Measurements from ENCODE around the gene CFAP99.
A peak's percentile ranks its signal among the peaks of the same experiment; 100 is the strongest.
"Not testable (repeated sequence)": the region's sequence is repeated elsewhere in the genome, so short reads cannot be mapped to it uniquely, and the experiment has no call there.

The CFAP99 gene

GRCh38 chr4:2458546-2459491 lies 40.1 kb downstream of the CFAP99 start:
- no peak for DNase-seq (ENCODE audit: low read depth, low spot score)
- no peak overlapping the region for H3K27ac ChIP-seq
- H3K9ac ChIP-seq (ENCODE audit: insufficient read length), result no peak overlapping the region
- H3K9me3 ChIP-seq (ENCODE audit: low read depth, low read length), result no peaks in the 10 kb centered on the region
- no peaks in the 10 kb centered on the region for H3K36me3 ChIP-seq (ENCODE audit: insufficient read depth, low read length)
- H3K4me3 ChIP-seq, result no peak overlapping the region
- TF ChIP-seq EZH2 (IDR thresholded peaks at IDR 0.05), result no peak
- TF ChIP-seq POLR2AphosphoS5 (IDR thresholded peaks at IDR 0.05; ENCODE audit: borderline replicate concordance, low read depth, low read length), result no peak
- TF ChIP-seq FOXP2 (optimal IDR thresholded peaks at IDR 0.05; ENCODE audit: control extremely low read depth, extremely low read length, insufficient read depth), result no peak

DNA sequence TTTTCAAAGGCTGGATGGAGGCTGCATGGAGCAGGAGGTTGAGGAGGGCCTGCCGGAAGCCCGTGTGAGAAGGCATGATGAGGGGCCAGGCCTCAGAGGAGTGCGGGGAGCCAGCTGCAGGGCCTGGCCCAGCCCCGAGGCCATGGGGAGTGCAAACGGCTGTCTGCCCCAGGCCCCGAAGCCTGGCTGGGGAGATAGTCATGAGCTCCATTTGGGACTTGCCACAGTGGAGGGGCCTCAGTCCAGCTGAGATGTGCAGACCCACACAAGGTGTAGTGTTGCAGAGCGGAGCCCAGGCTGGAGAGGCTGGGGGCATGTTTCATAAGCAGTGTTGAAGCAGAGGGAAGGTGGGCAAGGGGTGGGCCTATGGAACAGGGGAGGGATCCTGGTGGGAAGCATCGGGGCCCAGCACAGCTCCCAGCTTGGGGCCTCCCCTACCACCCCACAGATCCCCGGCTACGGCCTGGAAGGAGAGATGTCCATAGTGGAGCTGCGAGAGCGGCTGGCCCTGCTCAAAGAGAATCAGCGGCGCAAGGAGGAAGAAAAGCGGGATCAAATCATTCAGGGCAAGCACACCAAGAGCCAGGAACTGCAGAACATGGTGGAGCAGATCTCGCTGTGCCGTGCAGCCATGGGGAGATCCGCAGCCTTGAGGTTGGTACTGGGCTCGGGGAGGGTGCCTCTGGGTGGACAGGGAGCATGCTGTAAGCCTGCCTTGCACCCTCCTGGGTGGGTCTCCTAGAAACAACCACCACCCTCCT lies 41.0 kb downstream of the CFAP99 start:
- Histone ChIP-seq H3K9ac (ENCODE audit: insufficient read length) (no peak overlapping the region), H3K4me3 (no peak overlapping the region), H3K9me3 (ENCODE audit: low read depth, low read length) (no peaks in the 10 kb centered on the region), H3K27ac (no peak overlapping the region), H3K36me3 (ENCODE audit: insufficient read depth, low read length) (no peaks in the 10 kb centered on the region)
- TF ChIP-seq FOXP2 (optimal IDR thresholded peaks at IDR 0.05; ENCODE audit: control extremely low read depth, extremely low read length, insufficient read depth) (no peak), EZH2 (IDR thresholded peaks at IDR 0.05) (no peak), POLR2AphosphoS5 (IDR thresholded peaks at IDR 0.05; ENCODE audit: borderline replicate concordance, low read depth, low read length) (no peak)
- DNase-seq (ENCODE audit: low read depth, low spot score), result no peak

- no peak for TF ChIP-seq FOXP2 (optimal IDR thresholded peaks at IDR 0.05; ENCODE audit: control extremely low read depth, extremely low read length, insufficient read depth)
- no peak for TF ChIP-seq POLR2AphosphoS5 (IDR thresholded peaks at IDR 0.05; ENCODE audit: borderline replicate concordance, low read depth, low read length)
- TF ChIP-seq EZH2 (IDR thresholded peaks at IDR 0.05), result no peak
- Histone ChIP-seq H3K9me3 (ENCODE audit: low read depth, low read length) (no peaks in the 10 kb centered on the region), H3K27ac (no peak overlapping the region), H3K36me3 (ENCODE audit: insufficient read depth, low read length) (no peaks in the 10 kb centered on the region), H3K9ac (ENCODE audit: insufficient read length) (no peak overlapping the region), H3K4me3 (no peak overlapping the region)
- no peak for DNase-seq (ENCODE audit: low read depth, low spot score)
Observed at GRCh38 chr4:2461246-2461960, 42.6 kb downstream of the CFAP99 start.

GRCh38 chr4:2462218-2462991 lies 43.6 kb downstream of the CFAP99 start:
- Histone ChIP-seq H3K9me3 (ENCODE audit: low read depth, low read length) (no peaks in the 10 kb centered on the region), H3K27ac (no peak overlapping the region), H3K9ac (ENCODE audit: insufficient read length) (peak overlapping the region; percentile 41), H3K4me3 (peak overlapping the region; percentile 76), H3K36me3 (ENCODE audit: insufficient read depth, low read length) (no peaks in the 10 kb centered on the region)
- TF ChIP-seq POLR2AphosphoS5 (IDR thresholded peaks at IDR 0.05; ENCODE audit: borderline replicate concordance, low read depth, low read length) (no peak), FOXP2 (optimal IDR thresholded peaks at IDR 0.05; ENCODE audit: control extremely low read depth, extremely low read length, insufficient read depth) (no peak), EZH2 (IDR thresholded peaks at IDR 0.05) (no peak)
- no peak for DNase-seq (ENCODE audit: low read depth, low spot score)

DNA sequence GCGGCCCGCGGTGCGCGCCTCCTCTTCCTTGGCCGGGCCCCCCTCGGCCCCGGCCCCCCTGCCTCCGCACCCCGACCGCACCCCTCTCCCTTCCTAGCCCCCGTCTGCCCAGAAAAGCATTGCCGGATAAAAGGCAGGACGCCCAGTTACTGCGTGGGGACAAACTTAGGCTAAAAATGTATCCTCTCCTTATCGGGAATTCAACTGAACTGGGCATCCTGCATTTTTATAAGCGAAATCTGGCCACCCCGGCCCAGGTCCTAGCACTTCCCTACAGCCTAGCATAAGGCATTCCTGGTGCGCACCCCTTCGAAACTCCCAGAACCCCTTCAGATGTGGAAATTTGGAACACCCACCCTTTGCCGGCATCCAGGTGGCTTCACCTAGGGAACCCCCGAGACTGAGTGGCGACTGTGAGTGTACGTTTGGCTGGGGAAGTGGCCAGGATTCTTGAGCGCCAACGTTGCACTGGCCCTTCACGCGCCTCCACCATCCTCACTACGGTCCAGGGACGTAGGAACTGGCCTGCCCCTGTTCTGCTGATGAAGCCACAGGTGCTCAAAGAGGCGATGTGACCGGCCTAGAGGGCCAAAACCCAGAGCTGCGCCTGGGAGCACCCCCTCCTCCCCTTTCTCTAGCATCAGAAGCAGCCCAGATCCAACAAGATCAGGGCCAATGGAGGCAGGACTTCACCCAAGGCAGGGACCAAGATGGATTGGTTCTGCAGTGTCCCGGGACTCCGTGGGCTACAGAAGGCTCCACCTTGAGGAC lies 44.4 kb downstream of the CFAP99 start:
- Histone ChIP-seq H3K9me3 (ENCODE audit: low read depth, low read length) (no peaks in the 10 kb centered on the region), H3K4me3 (peak overlapping the region; percentile 76), H3K9ac (ENCODE audit: insufficient read length) (no peak overlapping the region), H3K36me3 (ENCODE audit: insufficient read depth, low read length) (no peaks in the 10 kb centered on the region), H3K27ac (no peak overlapping the region)
- DNase-seq (ENCODE audit: low read depth, low spot score), result no peak
- no peak for TF ChIP-seq POLR2AphosphoS5 (IDR thresholded peaks at IDR 0.05; ENCODE audit: borderline replicate concordance, low read depth, low read length)
- TF ChIP-seq FOXP2 (optimal IDR thresholded peaks at IDR 0.05; ENCODE audit: control extremely low read depth, extremely low read length, insufficient read depth), result no peak
- no peak for TF ChIP-seq EZH2 (IDR thresholded peaks at IDR 0.05)

- no peak for TF ChIP-seq FOXP2 (optimal IDR thresholded peaks at IDR 0.05; ENCODE audit: control extremely low read depth, extremely low read length, insufficient read depth)
- TF ChIP-seq POLR2AphosphoS5 (IDR thresholded peaks at IDR 0.05; ENCODE audit: borderline replicate concordance, low read depth, low read length), result no peak
- TF ChIP-seq EZH2 (IDR thresholded peaks at IDR 0.05), result no peak
- H3K9me3 ChIP-seq (ENCODE audit: low read depth, low read length), result no peaks in the 10 kb centered on the region
- no peak overlapping the region for H3K9ac ChIP-seq (ENCODE audit: insufficient read length)
- DNase-seq (ENCODE audit: low read depth, low spot score), result no peak
- no peaks in the 10 kb centered on the region for H3K36me3 ChIP-seq (ENCODE audit: insufficient read depth, low read length)
- no peak overlapping the region for H3K4me3 ChIP-seq
- H3K27ac ChIP-seq, result no peak overlapping the region
Observed at GRCh38 chr4:2465032-2465431, 46.3 kb downstream of the CFAP99 start.

- H3K9me3 ChIP-seq (ENCODE audit: low read depth, low read length); H3K9ac ChIP-seq (ENCODE audit: insufficient read length); H3K27ac ChIP-seq; H3K4me3 ChIP-seq; DNase-seq (ENCODE audit: low read depth, low spot score); H3K36me3 ChIP-seq (ENCODE audit: insufficient read depth, low read length): not testable (repeated sequence)
Observed at GRCh38 chr4:2465544-2465943, 46.8 kb downstream of the CFAP99 start.
